ENCODE data around the gene ALDH1L1. TPM values are rescaled to one million over a fixed set of nuclear protein-coding genes. Genes with fewer than 3 reads are reported as not detected.

ALDH1L1 gene
- total RNA-seq, 1 donor from 2014 or later: 1.0 TPM

GRCh38 chr3:126065876-126066275 lies 114.5 kb downstream of the ALDH1L1 start:
- no peak for TF ChIP-seq CTCF (IDR thresholded peaks at IDR 0.05; ENCODE audit: unreplicated experiment)
- no peak for DNase-seq (ENCODE audit: low spot score in 2 of 2, unreplicated experiment in 2 of 2)
- H3K4me3 Mint-ChIP-seq: no peak overlapping the region
- no peaks in the 10 kb centered on the region for H3K27me3 Mint-ChIP-seq (ENCODE audit: low read depth)
- peaks cover 5% of the 10 kb centered on the region for H3K4me1 Mint-ChIP-seq
- peaks cover 4% of the 10 kb centered on the region for H3K9me3 Mint-ChIP-seq
- peaks cover 17% of the 10 kb centered on the region for H3K36me3 Mint-ChIP-seq
- H3K27ac Mint-ChIP-seq: no peak overlapping the region

GRCh38 chr3:126064627-126065258 lies 115.6 kb downstream of the ALDH1L1 start:
- H3K9me3 Mint-ChIP-seq: peaks cover 4% of the 10 kb centered on the region
- peaks cover 17% of the 10 kb centered on the region for H3K36me3 Mint-ChIP-seq
- peaks cover 5% of the 10 kb centered on the region for H3K4me1 Mint-ChIP-seq
- no peak overlapping the region for H3K4me3 Mint-ChIP-seq
- DNase-seq (ENCODE audit: low spot score in 2 of 2, unreplicated experiment in 2 of 2): no peak
- TF ChIP-seq CTCF (IDR thresholded peaks at IDR 0.05; ENCODE audit: unreplicated experiment): no peak
- no peaks in the 10 kb centered on the region for H3K27me3 Mint-ChIP-seq (ENCODE audit: low read depth)
- peak overlapping the region; percentile 6 for H3K27ac Mint-ChIP-seq

GRCh38 chr3:126063358-126063965 lies 116.9 kb downstream of the ALDH1L1 start:
- Mint-ChIP-seq H3K27ac (no peak overlapping the region), H3K9me3 (peaks cover 4% of the 10 kb centered on the region), H3K27me3 (ENCODE audit: low read depth) (no peaks in the 10 kb centered on the region), H3K4me3 (no peak overlapping the region), H3K4me1 (peaks cover 11% of the 10 kb centered on the region), H3K36me3 (peaks cover 19% of the 10 kb centered on the region)
- no peak for TF ChIP-seq CTCF (IDR thresholded peaks at IDR 0.05; ENCODE audit: unreplicated experiment)
- no peak for DNase-seq (ENCODE audit: low spot score in 2 of 2, unreplicated experiment in 2 of 2)

- H3K27me3 Mint-ChIP-seq (ENCODE audit: low read depth): no peaks in the 10 kb centered on the region
- H3K4me3 Mint-ChIP-seq: no peak overlapping the region
- no peak for DNase-seq (ENCODE audit: low spot score in 2 of 2, unreplicated experiment in 2 of 2)
- H3K4me1 Mint-ChIP-seq: peaks cover 14% of the 10 kb centered on the region
- TF ChIP-seq CTCF (IDR thresholded peaks at IDR 0.05; ENCODE audit: unreplicated experiment): no peak
- peaks cover 8% of the 10 kb centered on the region for H3K36me3 Mint-ChIP-seq
- H3K9me3 Mint-ChIP-seq: no peaks in the 10 kb centered on the region
- H3K27ac Mint-ChIP-seq: no peak overlapping the region
Observed at GRCh38 chr3:126061301-126062032, 118.9 kb downstream of the ALDH1L1 start.

- Mint-ChIP-seq H3K36me3 (peaks cover 2% of the 10 kb centered on the region), H3K4me1 (peaks cover 14% of the 10 kb centered on the region), H3K9me3 (no peaks in the 10 kb centered on the region), H3K27ac (no peak overlapping the region), H3K4me3 (no peak overlapping the region), H3K27me3 (ENCODE audit: low read depth) (no peaks in the 10 kb centered on the region)
- no peak for DNase-seq (ENCODE audit: low spot score in 2 of 2, unreplicated experiment in 2 of 2)
- no peak for TF ChIP-seq CTCF (IDR thresholded peaks at IDR 0.05; ENCODE audit: unreplicated experiment)
Observed at GRCh38 chr3:126060613-126061145, 119.7 kb downstream of the ALDH1L1 start.
